ENCODE measurements around the gene ZPR1.
"Not testable (repeated sequence)": the region's sequence is repeated elsewhere in the genome, so short reads cannot be mapped to it uniquely, and the experiment has no call there.

ZPR1 gene

DNA sequence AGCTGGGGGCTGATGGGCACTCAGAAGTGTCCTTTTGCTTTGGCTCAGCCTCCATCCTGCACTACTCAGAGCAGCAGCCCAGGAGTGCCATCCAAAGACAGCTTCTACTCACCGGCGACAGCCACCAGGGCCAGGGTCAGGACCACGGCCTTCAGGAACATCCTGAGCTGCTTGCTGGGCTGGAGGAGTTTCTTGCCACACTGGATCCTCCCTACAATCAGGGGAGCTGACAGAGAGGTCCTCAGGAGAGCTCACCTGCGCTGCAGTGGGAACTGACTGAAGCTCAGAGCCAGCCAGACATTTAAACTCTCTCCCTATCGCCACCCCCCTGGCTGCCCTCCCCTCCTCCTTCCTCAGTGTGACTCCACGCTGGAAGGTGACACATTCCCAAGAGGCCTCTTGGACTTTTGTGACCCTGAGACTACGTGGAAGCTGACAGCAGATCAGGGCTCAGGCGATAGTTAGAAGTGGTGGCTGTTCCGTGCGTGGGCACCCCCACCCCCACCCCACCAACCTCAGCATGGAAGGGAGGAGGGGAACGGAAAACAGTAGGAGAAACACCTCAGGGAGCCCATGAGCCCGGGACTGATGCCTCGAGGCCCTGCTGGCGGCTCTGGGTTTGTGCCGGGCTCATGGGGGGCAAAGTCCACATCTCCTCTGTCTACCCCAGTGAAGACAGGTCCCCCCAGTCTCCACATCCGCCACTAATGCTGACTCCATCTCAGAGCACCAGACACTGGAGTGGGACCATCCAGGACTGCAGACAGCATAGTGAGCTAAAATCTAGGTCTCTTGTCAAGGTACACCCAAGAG is 35.4 kb upstream of the ZPR1 start, which contains the start of gene APOA4:
TSS of gene APOA4 (minus strand) at position 274 of the 813 bp plus-strand sequence. CDS start at position 161, 113 bp downstream.
- no peak for DNase-seq

DNA sequence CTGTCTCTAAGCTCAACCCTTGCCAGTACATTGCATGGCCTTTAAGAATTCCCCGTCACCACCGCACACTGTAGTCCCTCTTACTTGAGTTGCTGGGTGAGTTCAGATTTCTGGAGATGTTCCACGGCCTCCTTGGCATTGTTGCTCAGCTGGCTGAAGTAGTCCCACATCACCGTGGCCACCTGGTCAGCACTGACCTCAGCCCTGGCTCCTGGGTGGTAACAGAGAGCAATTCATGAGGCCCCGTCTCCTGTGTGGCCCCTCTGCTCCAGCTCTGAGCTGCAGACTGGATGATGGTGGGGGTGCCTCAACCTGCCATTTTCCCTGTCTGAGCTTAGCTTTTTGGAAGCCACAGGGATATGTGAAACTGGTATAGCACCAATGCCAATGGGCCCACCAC is 34.8 kb upstream of the ZPR1 start:
- DNase-seq = no peak

DNA sequence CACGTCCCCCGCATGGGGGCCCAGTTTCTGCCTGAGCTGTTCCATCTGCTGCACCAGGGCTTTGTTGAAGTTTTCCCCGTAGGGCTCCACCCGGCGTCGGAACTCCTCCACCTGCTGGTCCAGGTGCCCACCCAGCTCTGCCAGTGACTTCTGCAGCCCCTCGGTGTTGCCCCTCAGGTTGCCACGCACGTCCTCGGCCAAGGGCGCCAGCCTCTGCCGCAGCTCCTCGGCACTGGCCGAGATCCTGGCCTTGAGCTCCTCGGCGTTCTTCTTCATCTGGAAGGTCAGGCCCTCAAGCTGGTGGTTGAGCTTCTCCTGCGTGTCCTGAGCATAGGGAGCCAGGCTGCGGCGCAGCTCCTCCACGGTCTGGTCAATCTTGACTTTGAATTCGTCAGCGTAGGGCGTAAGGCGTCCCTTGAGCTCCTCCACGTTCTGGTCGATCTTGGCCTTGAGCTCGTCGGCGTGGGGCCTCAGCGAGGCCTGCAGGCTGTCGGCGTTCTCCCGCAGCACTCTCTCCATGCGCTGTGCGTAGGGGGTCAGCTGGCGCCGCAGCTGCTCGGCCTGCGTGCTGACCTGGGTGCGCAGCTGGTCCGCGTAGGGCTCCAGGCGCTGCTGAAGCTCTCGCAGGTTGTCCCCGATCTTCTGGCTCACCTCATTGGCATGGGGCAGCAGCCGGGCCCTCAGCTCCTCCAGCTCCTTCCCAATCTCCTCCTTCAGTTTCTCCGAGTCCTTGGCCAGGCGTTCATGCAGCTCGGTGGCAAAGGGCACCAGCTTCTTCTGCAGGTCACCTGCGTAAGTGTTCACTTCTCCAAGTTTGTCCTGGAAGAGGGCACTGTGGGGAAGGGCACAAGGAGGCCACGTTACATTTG is 33.5 kb upstream of the ZPR1 start:
- DNase-seq = no peak

DNA sequence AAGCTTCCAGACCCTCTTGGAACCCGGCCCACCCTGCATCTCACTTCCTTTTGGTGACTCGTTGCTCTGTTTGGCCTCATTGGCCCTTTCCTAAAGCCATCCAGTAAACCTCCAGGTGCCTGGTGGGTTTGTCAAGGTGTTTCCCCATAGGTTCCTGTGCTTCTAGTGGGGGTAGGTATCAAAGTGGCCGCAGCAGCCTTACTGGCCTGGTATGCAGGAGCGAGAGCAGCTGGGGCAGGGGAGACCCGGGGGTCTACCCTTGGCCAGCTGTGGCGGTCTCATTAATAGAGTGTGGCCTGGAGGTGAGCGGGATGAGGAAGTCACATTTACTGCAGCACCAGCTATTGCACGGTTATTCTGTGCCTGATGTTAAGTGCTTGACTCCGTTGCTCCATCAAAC is 31.2 kb upstream of the ZPR1 start:
- no peak for DNase-seq

DNA sequence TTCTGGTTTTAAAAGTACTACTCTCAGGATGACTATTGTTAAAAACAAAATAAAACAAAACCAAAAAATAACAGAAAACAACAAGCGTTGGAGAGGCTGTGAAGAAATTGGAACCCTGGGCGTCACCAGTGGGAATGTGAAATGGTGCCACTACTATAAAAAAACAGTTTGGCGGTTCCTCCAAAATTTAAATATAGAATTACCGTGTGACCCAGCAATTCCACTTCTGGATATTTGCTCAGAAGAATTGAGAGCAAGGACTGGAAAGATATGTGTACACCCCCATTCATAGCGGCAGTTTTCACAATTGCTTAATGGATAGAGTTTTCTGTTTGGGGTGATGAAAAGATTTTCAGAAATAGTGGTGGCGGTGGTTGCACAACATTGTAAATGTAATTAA is 26.7 kb upstream of the ZPR1 start:
- no peak for DNase-seq

DNA sequence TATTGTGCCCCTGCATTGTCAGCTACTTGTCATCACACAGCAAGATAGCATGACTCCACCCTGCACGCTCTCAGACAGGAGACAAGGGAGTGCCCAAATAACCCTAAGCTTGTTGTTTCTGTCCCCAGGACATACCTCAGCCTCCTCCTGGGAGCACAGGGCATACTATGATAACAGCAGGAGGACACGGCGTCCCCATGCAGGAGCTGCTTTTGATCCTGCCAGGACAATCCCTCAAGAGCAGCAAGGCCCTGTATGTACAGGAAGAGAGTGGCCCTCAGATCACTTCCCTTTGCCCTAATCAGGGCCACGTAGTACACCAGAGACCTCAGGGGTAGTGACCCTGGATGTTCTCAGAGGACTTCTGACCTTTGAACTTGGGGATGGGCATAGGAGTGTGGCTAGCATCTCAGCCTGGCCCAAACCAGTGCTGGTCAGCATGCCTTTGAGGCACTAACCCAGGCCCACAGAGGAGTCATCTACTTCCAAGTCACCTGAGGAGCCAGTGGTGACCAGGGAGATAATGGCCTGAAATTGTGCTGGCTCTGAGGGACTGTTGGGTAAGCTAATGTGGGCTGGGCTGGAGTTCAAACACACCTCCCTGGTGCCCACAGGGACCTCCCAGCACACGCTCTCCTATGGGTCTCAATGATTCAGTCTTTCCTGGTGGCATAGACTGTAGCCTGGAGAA is 26.1 kb upstream of the ZPR1 start:
- DNase-seq = no peak

DNA sequence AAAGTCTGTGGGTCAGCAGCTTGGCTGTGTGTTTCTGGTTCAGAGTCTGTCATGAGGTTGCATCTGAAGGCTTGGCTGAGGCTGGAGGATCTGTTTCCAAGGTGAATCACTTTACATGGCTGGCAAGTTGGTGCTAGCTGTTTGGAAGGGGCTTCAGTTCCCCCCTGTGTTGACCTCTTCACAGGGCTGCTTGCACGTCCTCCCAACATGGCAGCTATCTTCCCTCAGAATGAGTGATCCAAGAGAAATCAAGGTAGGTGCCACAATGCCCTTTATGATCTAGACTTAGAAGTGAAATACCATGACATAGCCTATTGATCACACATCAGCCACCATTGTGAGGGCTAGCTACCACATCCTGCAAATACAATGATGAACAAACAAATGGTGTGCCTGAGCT is 25.3 kb upstream of the ZPR1 start:
- DNase-seq = no peak

DNA sequence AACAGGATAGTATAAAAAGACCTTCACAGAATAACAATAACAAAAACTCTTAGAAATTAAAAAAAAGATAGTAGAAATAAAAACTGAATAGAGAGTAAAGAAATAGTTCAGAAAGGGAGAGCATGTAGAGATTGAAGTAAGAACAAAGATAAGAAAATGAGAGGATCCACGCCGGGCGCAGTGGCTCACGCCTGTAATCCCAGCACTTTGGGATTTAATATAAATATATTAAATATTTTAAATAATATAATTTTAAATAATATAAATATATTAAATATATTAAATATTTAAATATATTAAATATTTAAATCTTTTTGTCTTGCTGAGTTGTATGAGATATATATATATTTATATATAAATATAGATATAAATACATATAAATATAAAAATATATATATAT is 24.3 kb upstream of the ZPR1 start:
- no peak for DNase-seq

DNA sequence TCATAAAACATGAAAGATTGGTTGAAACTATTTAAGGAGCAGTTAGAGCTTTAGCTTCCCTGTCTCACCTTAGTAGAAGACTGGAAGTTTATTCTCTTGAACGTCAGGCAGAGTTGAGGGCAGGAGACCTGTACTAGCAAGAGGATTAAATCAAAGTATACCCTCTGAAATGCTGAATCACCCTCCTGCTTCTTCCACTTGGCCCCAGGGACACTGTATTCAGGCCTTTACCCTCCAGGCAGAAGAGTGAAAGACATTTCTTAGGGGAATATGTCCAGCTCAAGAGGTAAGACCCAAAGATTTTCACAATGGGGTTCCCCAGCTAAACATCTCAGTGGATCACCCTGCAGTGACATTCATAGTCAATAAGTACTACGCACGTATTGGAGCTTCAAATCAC is 23.4 kb upstream of the ZPR1 start:
- no peak for DNase-seq

DNA sequence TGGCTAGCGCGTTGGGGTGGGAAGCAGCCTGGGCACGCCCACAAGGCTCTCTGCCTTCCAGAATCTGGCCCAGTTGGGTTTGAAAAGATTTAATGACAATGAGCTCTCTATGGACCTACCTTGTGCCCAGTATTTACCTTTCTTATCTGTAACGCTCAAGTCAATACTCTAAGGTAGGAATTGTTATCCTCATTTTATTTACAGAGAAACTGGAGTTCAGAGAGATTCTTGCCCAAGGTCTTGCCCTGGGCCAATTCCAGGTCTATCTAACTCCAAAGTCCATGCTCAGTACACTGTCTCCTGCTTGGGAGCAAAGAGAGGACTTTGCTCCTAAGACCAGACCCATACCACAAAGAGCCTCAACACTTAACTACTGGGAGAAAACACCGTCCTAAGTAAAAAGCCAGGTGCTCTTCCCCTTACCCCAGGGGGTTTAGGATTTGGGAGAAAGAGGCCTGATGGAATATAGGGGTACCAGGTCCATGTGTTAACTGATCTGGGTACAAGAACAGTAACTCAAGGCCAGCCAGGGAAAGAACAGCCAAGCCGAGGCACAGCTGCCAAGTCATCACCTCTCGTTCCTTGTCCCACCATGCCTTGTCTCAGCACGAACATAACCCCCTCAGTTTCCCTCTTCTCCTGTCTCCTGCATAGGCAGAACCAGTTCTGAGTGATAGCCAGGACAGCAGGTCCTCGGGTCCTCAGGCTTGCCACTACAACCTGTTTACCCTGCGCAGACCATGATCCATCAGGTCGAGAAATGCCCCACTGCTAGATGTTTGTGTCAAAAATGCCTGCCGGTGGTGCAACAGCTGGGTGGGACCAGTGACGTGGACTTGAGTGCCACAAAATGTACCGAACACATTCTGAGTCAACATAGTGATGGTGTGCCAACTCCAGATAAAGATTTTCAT is 20.7 kb upstream of the ZPR1 start:
- DNase-seq = no peak

DNA sequence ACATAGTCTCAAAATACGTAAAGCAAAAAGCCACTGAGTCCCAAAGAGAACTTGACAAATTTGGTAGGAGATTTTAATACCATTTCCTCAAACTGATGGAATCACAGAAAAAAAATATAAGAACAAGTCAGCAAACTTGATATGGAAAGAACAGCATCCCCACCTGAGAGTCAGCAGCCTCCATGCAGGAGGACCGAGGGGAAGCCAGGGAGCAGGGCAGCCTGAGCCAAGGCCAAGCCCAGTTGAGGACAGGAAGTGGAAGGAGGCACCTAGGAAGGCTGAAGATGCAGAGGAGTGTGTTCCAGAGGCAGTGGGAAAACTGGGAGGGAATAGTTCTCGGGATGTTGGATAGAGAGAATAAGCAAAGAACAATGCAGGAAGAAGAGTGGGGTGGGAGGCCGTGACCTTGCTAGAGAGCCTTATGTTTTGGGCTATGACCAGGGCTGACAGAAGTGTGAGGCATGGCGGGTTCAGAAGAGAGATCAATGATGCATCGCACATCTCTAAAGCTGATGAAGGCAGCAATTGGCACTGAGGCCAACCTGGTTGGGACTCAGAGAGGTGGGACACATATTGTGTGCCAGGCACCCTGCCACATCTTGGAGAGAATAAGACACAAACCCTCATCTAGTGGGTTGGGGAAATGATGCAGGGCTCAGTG is 19.9 kb upstream of the ZPR1 start:
- no peak for DNase-seq

DNA sequence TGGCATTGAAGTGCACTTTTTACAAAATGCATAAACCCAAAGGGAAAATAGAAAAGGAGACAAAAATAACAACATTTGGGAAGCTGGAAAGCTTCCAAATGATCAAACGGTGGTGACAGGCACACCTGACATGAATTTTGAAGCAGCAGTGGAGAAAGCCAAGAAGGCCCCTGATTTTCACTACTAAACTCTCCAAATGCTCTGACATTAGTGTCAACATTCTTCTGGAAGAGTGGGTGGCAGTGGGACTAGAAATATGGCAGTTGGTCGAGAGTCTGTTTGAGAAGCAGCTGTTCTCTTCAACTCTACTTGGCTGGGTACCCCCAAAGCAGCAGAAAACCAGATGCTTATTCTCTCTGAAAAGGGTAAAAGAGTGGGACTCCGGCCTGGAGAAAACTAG is 16.2 kb upstream of the ZPR1 start:
- no peak for DNase-seq

DNA sequence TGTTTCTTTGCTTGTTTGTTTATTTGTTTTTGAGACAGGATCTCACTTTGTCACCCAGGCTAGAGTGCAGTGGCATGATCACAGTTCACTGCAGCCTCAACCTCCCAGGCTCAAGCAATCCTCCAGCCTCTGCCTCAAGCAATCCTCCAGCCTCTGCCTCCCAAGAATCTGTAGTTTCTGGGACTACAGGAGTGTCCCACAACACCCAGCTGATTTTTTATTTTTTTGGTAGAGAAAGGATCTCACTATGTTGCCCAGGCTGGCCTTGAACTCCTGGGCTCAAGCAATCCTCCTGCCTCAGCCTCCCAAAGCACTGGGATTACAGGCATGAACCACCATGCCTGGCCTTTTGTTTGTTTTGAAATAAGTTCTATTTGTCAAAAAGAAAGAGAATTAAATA is 13.8 kb upstream of the ZPR1 start:
- DNase-seq = not testable (repeated sequence)

DNA sequence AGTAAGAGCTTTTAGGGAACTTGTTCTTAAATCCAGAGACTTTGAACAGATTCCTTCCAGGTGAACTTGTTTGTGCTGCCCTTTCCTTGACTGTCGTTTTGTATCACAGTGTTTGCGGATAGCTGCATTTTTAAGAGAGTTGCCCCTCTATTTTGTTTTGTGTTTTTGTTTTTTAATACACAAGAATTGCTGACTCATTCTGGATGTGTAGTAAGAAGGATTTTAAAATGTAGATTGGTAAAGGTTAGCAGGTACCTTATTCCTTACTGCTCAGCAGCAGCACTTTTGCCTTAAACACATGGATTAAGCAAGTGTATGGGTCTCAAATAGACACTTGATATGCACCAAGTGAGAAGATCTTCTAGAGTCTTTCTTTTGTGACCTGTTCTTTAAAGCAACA is 12.8 kb upstream of the ZPR1 start:
- no peak for DNase-seq

DNA sequence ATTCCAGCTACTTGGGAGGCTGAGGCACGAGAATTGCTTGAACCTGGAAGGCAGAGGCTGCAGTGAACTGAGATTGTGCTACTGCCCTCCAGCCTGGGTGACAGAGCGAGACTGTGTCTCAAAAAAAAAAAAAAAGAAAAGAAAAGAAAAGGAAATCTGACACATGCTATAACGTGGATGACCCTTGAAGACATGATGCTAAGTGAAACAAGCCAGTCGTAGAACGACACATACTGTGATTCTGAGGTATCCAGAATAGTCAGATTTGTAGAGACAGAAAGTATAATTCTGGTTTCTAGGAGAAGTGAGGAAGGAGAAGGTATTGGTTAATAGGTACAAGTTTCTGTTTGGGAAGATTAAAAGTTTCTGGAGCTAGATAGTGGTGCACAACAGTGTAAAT is 10.5 kb upstream of the ZPR1 start:
- no peak for DNase-seq

DNA sequence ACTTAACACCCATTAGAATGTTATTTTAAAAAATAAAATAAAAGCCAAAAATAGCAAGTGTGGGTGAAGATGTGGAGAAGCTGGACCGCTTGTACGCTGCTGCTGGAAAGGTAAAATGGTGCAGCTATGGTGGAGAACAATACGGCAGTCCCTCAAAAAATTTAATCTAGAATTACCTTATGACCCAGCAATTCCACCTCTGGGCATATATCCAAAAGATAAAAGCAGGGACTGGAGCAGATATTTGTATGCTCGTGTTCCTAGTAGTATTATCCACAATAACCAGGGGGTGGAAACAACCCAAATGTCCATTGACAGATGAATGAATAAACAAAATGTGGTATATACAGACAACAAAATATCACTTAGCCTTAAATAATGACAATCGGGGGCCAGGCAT is 10.0 kb upstream of the ZPR1 start:
- no peak for DNase-seq

DNA sequence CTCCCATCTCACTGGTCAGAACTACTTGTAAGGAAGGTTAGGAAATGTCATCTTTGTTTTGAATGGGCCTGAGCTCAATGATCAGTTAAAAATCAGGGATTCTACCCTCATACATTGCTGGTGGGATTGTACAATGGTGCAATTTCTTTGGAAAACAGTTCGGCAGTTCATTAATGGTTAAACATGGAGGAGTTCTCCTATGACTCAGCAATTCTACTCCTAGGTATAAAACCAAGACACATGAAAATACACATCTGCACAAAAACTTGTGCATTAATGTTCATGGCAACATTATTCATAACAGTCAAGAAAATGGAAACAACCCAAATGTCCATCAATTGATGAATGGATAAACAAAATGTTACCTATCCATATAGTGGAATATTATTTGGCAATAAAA is 8.7 kb upstream of the ZPR1 start:
- no peak for DNase-seq

DNA sequence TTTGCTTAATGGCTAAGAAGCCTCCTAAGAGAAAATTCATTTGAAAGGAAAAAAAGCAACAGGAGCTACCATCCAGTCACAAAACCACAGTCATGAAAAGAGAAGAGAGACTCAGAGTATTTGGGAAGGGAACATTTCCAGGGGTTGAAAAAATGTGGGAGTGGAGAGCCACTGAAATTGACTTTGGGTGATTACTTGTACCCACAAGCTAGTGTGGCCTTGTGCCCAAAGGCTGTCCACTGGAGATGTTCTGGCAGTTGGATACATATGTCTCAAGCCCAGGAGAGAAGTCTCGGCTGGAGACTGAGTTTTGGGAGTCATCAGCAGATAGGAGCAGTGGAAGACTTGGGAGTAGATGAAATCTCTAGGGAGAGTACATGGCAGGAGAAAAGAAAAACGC is 7.0 kb upstream of the ZPR1 start:
- no peak for DNase-seq

DNA sequence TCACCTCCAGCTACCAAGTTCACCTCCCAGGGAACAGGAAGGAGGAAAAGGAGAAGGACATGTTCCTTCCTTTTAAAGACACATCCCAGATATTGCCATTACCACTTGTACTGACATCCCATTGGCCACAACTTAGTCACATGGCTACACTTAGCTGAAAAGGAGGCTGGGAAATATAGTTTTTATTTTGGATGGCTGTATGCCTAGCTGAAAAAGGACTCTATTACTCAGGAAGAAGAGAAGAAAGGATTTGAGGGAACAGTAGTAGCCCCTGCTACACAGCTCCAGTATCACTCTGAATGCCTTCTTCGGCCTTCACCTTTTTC is 5.9 kb upstream of the ZPR1 start:
- no peak for DNase-seq

DNA sequence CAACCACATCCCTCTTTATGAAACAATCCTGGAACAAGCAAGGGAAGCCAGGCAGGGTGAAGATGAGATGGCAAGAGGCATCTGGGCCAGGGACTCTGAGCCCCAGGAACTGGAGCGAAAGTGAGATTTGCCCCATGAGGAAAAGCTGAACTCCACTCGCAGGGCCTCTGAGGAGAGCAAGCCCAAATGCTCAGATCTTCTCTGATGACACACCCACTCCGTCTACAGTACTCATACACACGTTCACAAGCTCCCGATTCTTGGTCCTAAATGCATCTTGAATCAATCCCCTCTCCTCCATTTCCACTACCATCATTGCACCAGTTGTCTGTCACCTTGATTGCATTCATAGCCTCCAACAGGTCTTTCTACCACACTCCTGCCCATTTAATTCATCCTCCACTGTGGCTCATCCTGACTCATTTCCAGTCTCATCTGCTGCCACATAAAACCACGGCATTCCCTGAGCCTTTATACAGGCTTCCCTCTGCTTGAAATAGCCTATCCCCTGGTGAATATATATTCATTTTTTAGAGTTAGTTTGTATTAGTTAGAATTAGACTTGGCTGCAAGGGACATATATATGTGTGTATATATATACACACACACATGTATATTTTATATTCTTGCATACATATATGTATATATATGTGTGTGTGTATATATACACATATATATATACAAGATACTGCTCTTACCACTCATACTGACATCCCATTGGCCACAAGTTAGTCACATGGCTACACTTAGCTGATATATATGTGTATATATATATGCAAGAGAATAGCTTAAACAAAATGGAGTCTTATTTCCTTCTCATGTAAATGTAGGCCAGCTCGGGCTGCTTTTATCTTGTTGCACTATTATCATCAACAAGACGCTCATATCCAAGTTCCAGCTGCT is 5.3 kb upstream of the ZPR1 start:
- no peak for DNase-seq
